ENCODE data around the gene CELF2. TPM values are rescaled to one million over a fixed set of nuclear protein-coding genes. Genes with fewer than 3 reads are reported as not detected.
"Not testable (repeated sequence)": the region's sequence is repeated elsewhere in the genome, so short reads cannot be mapped to it uniquely, and the experiment has no call there.

CELF2 gene
- total RNA-seq, 1 donor from 2014 or later: 29.3 TPM

- DNase-seq: no peak
Observed at GRCh38 chr10:11097686-11098085, 80.0 kb downstream of the CELF2 start.

GRCh38 chr10:11098666-11099065 is 81.0 kb downstream of the CELF2 start:
- DNase-seq: peak; percentile 28

- DNase-seq: no peak
Observed at GRCh38 chr10:11104772-11105675, 87.4 kb downstream of the CELF2 start.

- no peak for DNase-seq
Observed at GRCh38 chr10:11105676-11106004, 88.0 kb downstream of the CELF2 start.

- no peak for DNase-seq
Observed at GRCh38 chr10:11106621-11107374, 89.1 kb downstream of the CELF2 start.

GRCh38 chr10:11107948-11108347 is 90.3 kb downstream of the CELF2 start:
- DNase-seq: no peak

- DNase-seq: no peak
Observed at GRCh38 chr10:11108356-11108755, 90.7 kb downstream of the CELF2 start.

GRCh38 chr10:11109590-11109989 is 91.9 kb downstream of the CELF2 start:
- no peak for DNase-seq

- no peak for DNase-seq
Observed at GRCh38 chr10:11110539-11110938, 92.9 kb downstream of the CELF2 start.

- DNase-seq: no peak
Observed at GRCh38 chr10:11111490-11111889, 93.8 kb downstream of the CELF2 start.

GRCh38 chr10:11112718-11113117 is 95.0 kb downstream of the CELF2 start:
- DNase-seq: no peak

- no peak for DNase-seq
Observed at GRCh38 chr10:11113156-11113555, 95.5 kb downstream of the CELF2 start.

GRCh38 chr10:11114269-11114668 is 96.6 kb downstream of the CELF2 start:
- DNase-seq: no peak

- DNase-seq: no peak
Observed at GRCh38 chr10:11115337-11115736, 97.7 kb downstream of the CELF2 start.

- no peak for DNase-seq
Observed at GRCh38 chr10:11116361-11116760, 98.7 kb downstream of the CELF2 start.

- no peak for DNase-seq
Observed at GRCh38 chr10:11116817-11117216, 99.1 kb downstream of the CELF2 start.

- no peak for DNase-seq
Observed at GRCh38 chr10:11118686-11119085, 101.0 kb downstream of the CELF2 start.

GRCh38 chr10:11119843-11120242 is 102.2 kb downstream of the CELF2 start:
- DNase-seq: no peak

- DNase-seq: no peak
Observed at GRCh38 chr10:11120711-11121110, 103.0 kb downstream of the CELF2 start.

GRCh38 chr10:11123892-11124291 is 106.2 kb downstream of the CELF2 start:
- DNase-seq: not testable (repeated sequence)

- no peak for DNase-seq
Observed at GRCh38 chr10:11125004-11125403, 107.3 kb downstream of the CELF2 start.

- not testable (repeated sequence) for DNase-seq
Observed at GRCh38 chr10:11127017-11127416, 109.3 kb downstream of the CELF2 start.

GRCh38 chr10:11131112-11131639 is 113.5 kb downstream of the CELF2 start:
- DNase-seq: no peak
